ENCODE measurements around the gene BMAL2.

BMAL2 gene

GRCh38 chr12:27332714-27333402 is at the start of gene BMAL2:
TSS of gene BMAL2 (plus strand) at chr12:27332836. CDS start at chr12:27333073, 237 bp downstream.
- peak; percentile 84 for DNase-seq (ENCODE audit: low spot score)

GRCh38 chr12:27284021-27284420 is 48.6 kb upstream of the BMAL2 start:
- DNase-seq (ENCODE audit: low spot score): no peak

- DNase-seq (ENCODE audit: low spot score): peak; percentile 33
These were observed 47.9 kb upstream of the BMAL2 start for GRCh38 chr12:27284751-27285150.

GRCh38 chr12:27285403-27285802 is 47.2 kb upstream of the BMAL2 start:
- DNase-seq (ENCODE audit: low spot score): no peak

GRCh38 chr12:27289414-27289813 is 43.2 kb upstream of the BMAL2 start:
- peak; percentile 28 for DNase-seq (ENCODE audit: low spot score)

- no peak for DNase-seq (ENCODE audit: low spot score)
These were observed 42.0 kb upstream of the BMAL2 start for GRCh38 chr12:27290501-27291168.

- no peak for DNase-seq (ENCODE audit: low spot score)
These were observed 40.8 kb upstream of the BMAL2 start for GRCh38 chr12:27291862-27292261.

- no peak for DNase-seq (ENCODE audit: low spot score)
These were observed 39.9 kb upstream of the BMAL2 start for GRCh38 chr12:27292718-27293117.

GRCh38 chr12:27293463-27293862 is 39.2 kb upstream of the BMAL2 start:
- peak; percentile 8 for DNase-seq (ENCODE audit: low spot score)

- no peak for DNase-seq (ENCODE audit: low spot score)
These were observed 36.0 kb upstream of the BMAL2 start for GRCh38 chr12:27296674-27297073.

- no peak for DNase-seq (ENCODE audit: low spot score)
These were observed 35.1 kb upstream of the BMAL2 start for GRCh38 chr12:27297566-27297965.

- no peak for DNase-seq (ENCODE audit: low spot score)
These were observed 33.5 kb upstream of the BMAL2 start for GRCh38 chr12:27299102-27299501.

- DNase-seq (ENCODE audit: low spot score): no peak
These were observed 32.4 kb upstream of the BMAL2 start for GRCh38 chr12:27300226-27300625.

GRCh38 chr12:27303139-27304111 is 29.2 kb upstream of the BMAL2 start:
- no peak for DNase-seq (ENCODE audit: low spot score)

- no peak for DNase-seq (ENCODE audit: low spot score)
These were observed 27.8 kb upstream of the BMAL2 start for GRCh38 chr12:27304856-27305255.

- DNase-seq (ENCODE audit: low spot score): no peak
These were observed 26.8 kb upstream of the BMAL2 start for GRCh38 chr12:27305673-27306456.

- DNase-seq (ENCODE audit: low spot score): no peak
These were observed 23.2 kb upstream of the BMAL2 start for GRCh38 chr12:27309293-27309994.

- no peak for DNase-seq (ENCODE audit: low spot score)
These were observed 22.7 kb upstream of the BMAL2 start for GRCh38 chr12:27309995-27310315.

GRCh38 chr12:27316947-27317346 is 15.7 kb upstream of the BMAL2 start:
- no peak for DNase-seq (ENCODE audit: low spot score)

GRCh38 chr12:27319409-27319808 is 13.2 kb upstream of the BMAL2 start:
- no peak for DNase-seq (ENCODE audit: low spot score)

- no peak for DNase-seq (ENCODE audit: low spot score)
These were observed 12.8 kb upstream of the BMAL2 start for GRCh38 chr12:27319848-27320247.

Measured in AG08396 (cell line).